Mucosa of gallbladder (tissue), 1 donor: ENCODE results near the gene NDRG4. TPM values are rescaled to one million over a fixed set of nuclear protein-coding genes. Genes with fewer than 3 reads are reported as not detected.

Source experiments
- DNase-seq: peaks from one replicate; pipeline ENCODE4 v3.0.0-alpha.2; 2020; ENCODE audit warnings: low spot score
- total RNA-seq: library from RNA; stranded (reverse); gene quantifications from one replicate; pipeline ENCODE4 v1.2.1, GENCODE V29; 2021
- donor health status: DM: no; HTN: no; CAD: no.

Gene NDRG4
- total RNA-seq, 1 donor from 2014 or later = 5.6 TPM

- DNase-seq = no peak
Measured at GRCh38 chr16:58543685-58544084, 43.7 kb downstream of the NDRG4 start.

GRCh38 chr16:58548378-58548777 lies 48.4 kb downstream of the NDRG4 start:
- no peak for DNase-seq

- no peak for DNase-seq
Measured at GRCh38 chr16:58551496-58551895, 51.6 kb downstream of the NDRG4 start.

GRCh38 chr16:58556678-58557077 lies 56.7 kb downstream of the NDRG4 start:
- DNase-seq = no peak

Other genes with a start within 250 kb of the NDRG4 start
- gene PRSS54, start 205.1 kb upstream of the NDRG4 start, total RNA-seq = not detected
- 2.7 TPM for gene GINS3, start 107.7 kb upstream of the NDRG4 start, total RNA-seq
- gene SETD6, start 15.4 kb downstream of the NDRG4 start, total RNA-seq = 24.3 TPM
- gene CNOT1, start 129.7 kb downstream of the NDRG4 start, total RNA-seq = 128 TPM
- 19.7 TPM for gene SLC38A7, start 184.6 kb downstream of the NDRG4 start, total RNA-seq
- gene GOT2, start 234.2 kb downstream of the NDRG4 start, total RNA-seq = 69.7 TPM